Left lung (tissue), 10 donors: ENCODE results near the gene SCIN. TPM values are rescaled to one million over a fixed set of nuclear protein-coding genes. Genes with fewer than 3 reads are reported as not detected.

Source experiments
- ATAC-seq: fragments of 200-7000 bp; cut with Tn5 transposase; one replicate; pipeline ENCODE4 v1.9.1; 2020; ENCODE audit warnings: moderate library complexity
- DNase-seq, 4 donors: peaks; one replicate each; pipeline ENCODE4 v3.0.0-alpha.2; 2013 to 2020
- H3K27ac ChIP-seq, 2 donors: fragments of 200-600 bp; sonication (generic) in 1 of 2; one replicate each; pipeline versions ENCODE4 v1.5.0 to v1.8.0; 2020 to 2021
- H3K27me3 ChIP-seq, 2 donors: fragments of 200-600 bp; sonication (generic) in 1 of 2; one replicate each; pipeline versions ENCODE4 v1.5.0 to v1.8.0; 2020 to 2021
- H3K36me3 ChIP-seq, 2 donors: fragments of 200-600 bp; sonication (generic) in 1 of 2; one replicate each; pipeline versions ENCODE4 v1.5.0 to v1.8.0; 2020 to 2021
- H3K4me1 ChIP-seq, 2 donors: fragments of 200-600 bp; one replicate each; pipeline ENCODE4 v1.8.0; 2021
- H3K4me3 ChIP-seq, 2 donors: fragments of 200-600 bp; sonication (generic) in 1 of 2; one replicate each; pipeline versions ENCODE4 v1.5.0 to v1.8.0; 2020 to 2021; ENCODE audit warnings: mild to moderate bottlenecking in 1 of 2
- H3K9me3 ChIP-seq, 2 donors: fragments of 200-600 bp; sonication (generic) in 1 of 2; one replicate each; pipeline versions ENCODE4 v1.5.0 to v1.8.0; 2020 to 2021
- intact Hi-C, 2 donors: fragments of 100-400 bp; cut with DNase I; formaldehyde crosslinking; loops; one replicate each; pipeline versions ENCODE4 v1.11.2 to v1.14.2; 2022
- polyA plus RNA-seq, 6 donors: library from polyadenylated mRNA; unstranded; fragments of 120-200 nt; gene quantifications; one replicate each; pipeline ENCODE4 v1.2.1, GENCODE V29; 2013; ENCODE audit not compliant: insufficient read length in 6 of 6
- total RNA-seq, 2 donors: library from RNA; stranded (reverse); fragmentation: NEBNext Ultra II Directional; extraction: Animal tissue kit (Norgen Biotek cat#: 25700); gene quantifications; one replicate each; pipeline ENCODE4 v1.2.1, GENCODE V29; 2021
- TF ChIP-seq, protein P1 (sequence below), 2 donors: fragments of 200-600 bp; sonication (generic) in 1 of 2; IDR thresholded peaks; one replicate each; pipeline versions ENCODE4 v1.5.0 to v1.8.0; 2021; ENCODE audit warnings: antibody characterized with exemption in 2 of 2
- donor health status: DM: no; HTN: yes; CAD: no.
- donor health status: DM: no; HTN: no; CAD: no.

Gene SCIN
- total and polyA plus RNA-seq, 8 donors: 3.4 to 13.5 (median 8.0) TPM

DNA sequence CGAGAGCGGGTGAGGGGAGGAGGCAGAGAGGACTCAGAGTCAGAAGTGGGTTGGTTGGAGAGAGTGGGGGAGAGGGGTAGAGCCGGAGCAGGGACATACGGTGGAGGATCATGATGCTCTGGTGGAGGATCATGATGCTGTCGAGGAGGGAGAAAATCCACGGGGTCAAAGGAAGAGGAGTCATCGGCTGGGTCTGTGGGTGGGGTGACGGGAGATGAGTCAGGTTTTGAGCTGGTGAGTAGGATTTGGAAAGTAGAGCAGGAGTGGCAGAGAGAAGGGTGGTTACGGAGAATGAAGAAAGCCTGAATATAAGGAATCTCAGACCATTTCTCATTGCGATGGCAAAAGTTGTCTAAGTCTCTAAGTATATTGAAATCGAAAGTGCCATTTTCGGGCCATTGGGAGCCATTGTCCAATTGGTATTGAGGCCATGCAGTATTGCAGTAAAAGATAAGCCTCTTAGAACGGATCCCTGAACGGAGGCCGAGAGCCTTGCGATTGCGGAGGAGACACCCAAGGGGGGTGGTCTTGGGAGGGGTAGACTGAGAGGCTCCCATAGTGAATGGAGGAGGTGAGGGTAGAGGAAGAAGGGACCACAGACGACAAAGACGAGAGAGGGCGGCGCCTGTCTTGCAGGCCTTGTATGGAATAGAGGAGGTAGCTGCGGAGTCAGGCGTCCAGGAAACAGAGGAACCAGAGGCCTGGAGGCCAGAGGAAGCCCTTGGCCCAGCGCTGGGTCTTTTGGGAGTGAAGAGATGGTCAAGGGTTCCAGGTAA is 23.8 kb downstream of the SCIN start:
- TF ChIP-seq, protein P1, sequence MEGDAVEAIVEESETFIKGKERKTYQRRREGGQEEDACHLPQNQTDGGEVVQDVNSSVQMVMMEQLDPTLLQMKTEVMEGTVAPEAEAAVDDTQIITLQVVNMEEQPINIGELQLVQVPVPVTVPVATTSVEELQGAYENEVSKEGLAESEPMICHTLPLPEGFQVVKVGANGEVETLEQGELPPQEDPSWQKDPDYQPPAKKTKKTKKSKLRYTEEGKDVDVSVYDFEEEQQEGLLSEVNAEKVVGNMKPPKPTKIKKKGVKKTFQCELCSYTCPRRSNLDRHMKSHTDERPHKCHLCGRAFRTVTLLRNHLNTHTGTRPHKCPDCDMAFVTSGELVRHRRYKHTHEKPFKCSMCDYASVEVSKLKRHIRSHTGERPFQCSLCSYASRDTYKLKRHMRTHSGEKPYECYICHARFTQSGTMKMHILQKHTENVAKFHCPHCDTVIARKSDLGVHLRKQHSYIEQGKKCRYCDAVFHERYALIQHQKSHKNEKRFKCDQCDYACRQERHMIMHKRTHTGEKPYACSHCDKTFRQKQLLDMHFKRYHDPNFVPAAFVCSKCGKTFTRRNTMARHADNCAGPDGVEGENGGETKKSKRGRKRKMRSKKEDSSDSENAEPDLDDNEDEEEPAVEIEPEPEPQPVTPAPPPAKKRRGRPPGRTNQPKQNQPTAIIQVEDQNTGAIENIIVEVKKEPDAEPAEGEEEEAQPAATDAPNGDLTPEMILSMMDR (IDR thresholded peaks at IDR 0.05): no peak
- no peaks in the 10 kb centered on the region for H3K36me3 ChIP-seq
- no peak overlapping the region for H3K4me3 ChIP-seq
- DNase-seq (no peak), ATAC-seq (no peak)
- H3K4me1 ChIP-seq: no peaks in the 10 kb centered on the region
- H3K27me3 ChIP-seq: no peaks in the 10 kb centered on the region
- no peaks in the 10 kb centered on the region for H3K9me3 ChIP-seq
- H3K27ac ChIP-seq: no peak overlapping the region
- intact Hi-C loops: no loop called here

DNA sequence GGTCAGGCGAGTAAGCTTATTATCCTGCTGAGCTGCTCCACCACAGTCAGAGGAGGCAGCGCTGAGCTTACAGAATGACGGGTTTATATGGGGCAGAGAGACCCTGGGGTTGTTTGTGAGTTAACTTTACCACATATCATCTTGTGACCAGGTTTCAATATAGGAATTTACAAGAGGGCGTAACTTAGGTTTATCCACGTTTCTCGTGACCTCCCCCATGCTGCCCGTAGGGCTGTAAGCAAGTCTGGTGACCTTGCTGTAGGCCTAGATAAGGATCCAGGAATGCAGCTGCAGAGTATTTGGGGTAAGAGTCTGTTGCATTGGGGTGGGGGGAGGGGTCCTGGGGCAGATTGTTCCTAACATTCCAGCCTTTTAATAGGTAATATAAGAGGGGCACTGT is 24.6 kb downstream of the SCIN start:
- H3K4me1 ChIP-seq: no peaks in the 10 kb centered on the region
- H3K27ac ChIP-seq: no peak overlapping the region
- ATAC-seq: no peak
- no peaks in the 10 kb centered on the region for H3K9me3 ChIP-seq
- TF ChIP-seq, protein P1 (IDR thresholded peaks at IDR 0.05): no peak
- DNase-seq: no peak
- H3K36me3 ChIP-seq: no peaks in the 10 kb centered on the region
- intact Hi-C loops: no loop called here
- no peaks in the 10 kb centered on the region for H3K27me3 ChIP-seq
- no peak overlapping the region for H3K4me3 ChIP-seq

DNA sequence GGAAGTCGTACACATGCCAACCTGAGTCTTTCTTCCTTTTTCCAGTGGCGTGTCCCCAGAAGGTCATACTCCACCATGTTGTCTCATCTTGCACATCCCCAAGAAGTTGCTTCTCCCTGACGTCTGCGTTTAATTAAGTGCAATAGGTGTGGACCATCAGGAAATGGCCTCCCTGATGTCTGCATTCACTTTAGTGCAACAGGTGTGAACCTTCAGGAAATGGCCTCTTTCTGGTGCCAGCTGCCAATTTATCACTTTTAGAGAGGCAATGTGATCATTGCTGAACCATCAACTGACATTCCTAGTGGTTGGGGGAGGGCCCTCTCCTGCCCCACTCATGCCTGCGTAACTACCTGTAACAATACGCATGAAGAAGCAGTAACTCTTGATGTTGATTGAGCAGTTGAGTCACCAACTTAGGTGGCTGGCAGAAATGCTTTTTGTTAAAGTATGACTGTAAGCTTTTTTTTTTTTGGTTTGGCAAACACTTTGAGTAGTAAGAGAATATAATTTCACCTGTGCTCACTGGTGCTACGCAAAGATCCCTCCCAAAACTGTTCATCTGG is 25.8 kb downstream of the SCIN start:
- intact Hi-C loops: no loop called here
- peaks cover 0 to under 1% of the 10 kb centered on the region in 2 donors for H3K9me3 ChIP-seq
- H3K27ac ChIP-seq: no peak overlapping the region
- H3K4me3 ChIP-seq: no peak overlapping the region
- no peak for DNase-seq
- peak; percentile 70 for ATAC-seq
- H3K27me3 ChIP-seq: no peaks in the 10 kb centered on the region
- TF ChIP-seq, protein P1 (IDR thresholded peaks at IDR 0.05): no peak
- H3K36me3 ChIP-seq: no peaks in the 10 kb centered on the region
- H3K4me1 ChIP-seq: no peaks in the 10 kb centered on the region

DNA sequence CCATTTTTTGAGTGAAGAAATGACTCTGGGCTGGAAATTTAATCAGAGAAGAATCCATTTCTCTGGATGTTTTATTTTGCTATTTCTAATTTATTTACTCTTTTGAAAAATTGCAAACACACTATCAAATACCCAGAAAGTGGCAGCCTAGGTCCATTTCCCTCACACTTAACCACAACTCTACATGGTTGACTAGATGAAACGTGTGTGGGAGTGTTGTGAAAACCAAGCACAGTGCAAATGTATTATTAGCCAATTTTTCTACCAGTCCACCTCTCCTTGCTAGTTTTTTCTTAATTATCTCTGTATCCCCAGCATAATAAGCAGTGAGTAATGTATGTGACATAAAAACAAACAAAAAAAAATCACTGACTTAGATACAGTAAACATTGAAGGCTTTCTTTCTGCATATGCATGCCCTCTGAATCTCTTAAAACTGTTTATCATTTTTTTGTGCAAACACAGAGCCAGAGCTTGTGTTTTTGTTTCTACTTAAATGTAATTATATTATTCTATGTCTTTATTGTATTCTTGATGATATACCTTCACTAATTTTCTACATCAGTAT is 30.9 kb downstream of the SCIN start:
- TF ChIP-seq, protein P1 (IDR thresholded peaks at IDR 0.05): no peak
- DNase-seq (no peak), ATAC-seq (no peak)
- peaks cover 0 to 22% of the 10 kb centered on the region in 2 donors for H3K9me3 ChIP-seq
- no peak overlapping the region for H3K4me3 ChIP-seq
- intact Hi-C loops: no loop called here
- H3K27ac ChIP-seq: no peak overlapping the region
- H3K4me1 ChIP-seq: no peaks in the 10 kb centered on the region
- H3K27me3 ChIP-seq: no peaks in the 10 kb centered on the region
- no peaks in the 10 kb centered on the region for H3K36me3 ChIP-seq

DNA sequence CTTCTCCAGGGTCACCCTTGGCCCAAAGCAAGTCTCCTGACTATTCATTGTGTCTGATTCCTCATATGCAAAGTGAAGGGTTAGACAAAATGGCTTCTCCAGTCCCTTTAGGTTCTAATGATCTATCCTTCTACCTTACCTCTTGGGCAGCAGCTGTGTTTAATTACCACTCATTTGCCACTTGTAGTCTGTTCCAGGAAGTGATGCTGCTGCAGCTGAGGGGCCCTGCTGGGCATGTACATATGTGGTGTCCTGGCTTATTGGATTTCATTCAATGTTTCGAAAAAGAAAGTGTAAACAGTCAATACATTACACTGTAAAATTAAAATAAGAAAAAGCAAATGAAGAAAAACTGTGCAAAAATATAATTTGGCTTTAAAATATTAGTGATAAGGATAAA is 36.6 kb downstream of the SCIN start:
- H3K4me3 ChIP-seq: no peak overlapping the region
- no peaks in the 10 kb centered on the region for H3K36me3 ChIP-seq
- peaks cover 0 to 15% of the 10 kb centered on the region in 2 donors for H3K9me3 ChIP-seq
- DNase-seq (no peak), ATAC-seq (no peak)
- TF ChIP-seq, protein P1 (IDR thresholded peaks at IDR 0.05): no peak
- intact Hi-C loops: no loop called here
- H3K27ac ChIP-seq: no peak overlapping the region
- H3K27me3 ChIP-seq: no peaks in the 10 kb centered on the region
- no peaks in the 10 kb centered on the region for H3K4me1 ChIP-seq
